HCT116 (cell line): ENCODE data around the gene PCDH9. TPM values are rescaled to one million over a fixed set of nuclear protein-coding genes. Genes with fewer than 3 reads are reported as not detected.

Experiments
- ATAC-seq: fragments of 200-7000 bp; cut with Tn5 transposase; 2 replicates; pipeline ENCODE4 v1.9.1; 2020; ENCODE audit warnings: mild to moderate bottlenecking, moderate library complexity
- BruUV-seq: library from RNA; stranded (reverse); fragments of 400-500 nt; replicated peaks from 2 replicates; lab custom pipeline; 2021; lab: Mats Ljungman, UMichigan
- CTCF ChIA-PET: fragments of 300-600 bp; sonication (Branson Sonifier 250); formaldehyde crosslinking; loops from one replicate; lab custom pipeline; 2021; ENCODE audit warnings: antibody characterized with exemption; lab: Charles Lee
- POLR2A ChIA-PET: fragments of 300-600, 350-600 bp; sonication (Branson Sonifier 250); formaldehyde crosslinking; loops from one replicate; lab custom pipeline; 2021; ENCODE audit warnings: antibody characterized with exemption; lab: Charles Lee
- RAD21 ChIA-PET, 2 experiments: fragments of 300-600 bp; sonication (Branson Sonifier 250); formaldehyde crosslinking; loops; one replicate each; lab custom pipeline; 2023; ENCODE audit warnings: low total read pairs in 2 of 2; ENCODE audit not compliant: uncharacterized antibody in 2 of 2, unreplicated experiment in 2 of 2, low non-redundant PET in 1 of 2; lab: Charles Lee
- DNase-seq: peaks from one replicate; pipeline ENCODE4 v3.0.0-alpha.2; 2010; ENCODE audit warnings: low read depth, low spot score
- H2AFZ ChIP-seq: fragments of 200-600 bp; shearing (Covaris generic), sonication (generic); 2 replicates; pipeline ENCODE4 v1.6.1; 2017; ENCODE audit warnings: low read depth, mixed run types, mixed read lengths, antibody characterized with exemption, low read length; ENCODE audit not compliant: poor library complexity, severe bottlenecking
- H3K27ac ChIP-seq: 2 replicates; pipeline ENCODE4 v1.5.1; 2012; ENCODE audit warnings: low read depth, low read length
- H3K27me3 ChIP-seq: fragments of 200-600 bp; sonication (generic); 2 replicates; pipeline ENCODE4 v1.6.1; 2016; ENCODE audit warnings: mixed run types, low read length, mixed read lengths; ENCODE audit not compliant: insufficient read depth
- H3K36me3 ChIP-seq, 2 experiments: fragments of 200-500 bp in 1 of 2; fragments of 200-600 bp in 1 of 2; sonication (Bioruptor generic) in 1 of 2; sonication (generic) in 1 of 2; 2 replicates each; pipeline versions ENCODE4 v1.5.1 to v1.6.1; 2014 to 2016; ENCODE audit warnings: low read length in 2 of 2, inconsistent platforms in 1 of 2, mixed read lengths in 1 of 2, mixed run types in 1 of 2; ENCODE audit not compliant: insufficient read depth in 2 of 2, control insufficient read depth in 1 of 2
- H3K4me1 ChIP-seq, 2 experiments: fragments of 200-600 bp in 1 of 2; sonication (generic) in 1 of 2; 2 replicates each; pipeline versions ENCODE4 v1.5.1 to v1.6.1; 2012 to 2017; ENCODE audit warnings: low read length in 2 of 2, inconsistent platforms in 1 of 2, mild to moderate bottlenecking in 1 of 2, mixed read lengths in 1 of 2, mixed run types in 1 of 2, moderate library complexity in 1 of 2; ENCODE audit not compliant: insufficient read depth in 2 of 2, control insufficient read depth in 1 of 2
- H3K4me2 ChIP-seq: fragments of 200-600 bp; sonication (generic); 2 replicates; pipeline ENCODE4 v1.6.1; 2017; ENCODE audit warnings: mixed run types, low read length, mixed read lengths
- H3K4me3 ChIP-seq, 2 experiments: fragments of 200-600 bp in 1 of 2; sonication (generic) in 1 of 2; replicated peaks in 1 of 2; 2 replicates each; pipeline ENCODE4 v1.5.1; 2011 to 2016; ENCODE audit warnings: low read length in 2 of 2, control low read depth in 1 of 2, low read depth in 1 of 2, mild to moderate bottlenecking in 1 of 2, mixed read lengths in 1 of 2, mixed run types in 1 of 2
- H3K79me2 ChIP-seq: fragments of 200-600 bp; sonication (generic); 2 replicates; pipeline ENCODE4 v1.6.1; 2017; ENCODE audit warnings: mild to moderate bottlenecking, mixed run types, low read length, moderate library complexity, mixed read lengths; ENCODE audit not compliant: insufficient read depth
- H3K9ac ChIP-seq: fragments of 200-600 bp; sonication (generic); 2 replicates; pipeline ENCODE4 v1.6.1; 2016; ENCODE audit warnings: low read length, mixed read lengths
- H3K9me2 ChIP-seq: fragments of 200-600 bp; sonication (generic), shearing (Covaris generic); 2 replicates; pipeline ENCODE4 v1.6.1; 2017; ENCODE audit warnings: mixed run types, mild to moderate bottlenecking, moderate library complexity; ENCODE audit not compliant: insufficient read depth
- H3K9me3 ChIP-seq, 2 experiments: fragments of 200-500 bp in 1 of 2; fragments of 200-600 bp in 1 of 2; sonication (Bioruptor generic) in 1 of 2; sonication (generic) in 1 of 2; 2 replicates each; pipeline ENCODE4 v1.6.1; 2014 to 2017; ENCODE audit warnings: low read length in 2 of 2, mixed read lengths in 2 of 2, inconsistent platforms in 1 of 2, low read depth in 1 of 2, mild to moderate bottlenecking in 1 of 2, mixed run types in 1 of 2, moderate library complexity in 1 of 2; ENCODE audit not compliant: control insufficient read depth in 1 of 2, insufficient read depth in 1 of 2
- H4K20me1 ChIP-seq: fragments of 200-600 bp; sonication (generic), shearing (Covaris generic); 2 replicates; pipeline ENCODE4 v1.6.1; 2017; ENCODE audit warnings: mixed run types, mild to moderate bottlenecking, moderate library complexity; ENCODE audit not compliant: insufficient read depth
- CBX3 ChIP-seq: IDR thresholded peaks from 2 replicates; pipeline ENCODE4 v1.6.1; 2012; ENCODE audit warnings: low read depth
- CTCF ChIP-seq, 3 experiments: fragments of 200-600 bp in 1 of 3; sonication (generic) in 1 of 3; IDR thresholded peaks in 2 of 3; conservative IDR thresholded peaks in 1 of 3; 2 replicates each; pipeline ENCODE4 v1.5.1; 2012 to 2017; ENCODE audit warnings: low read depth in 2 of 3, low read length in 2 of 3, antibody characterized with exemption in 1 of 3, borderline replicate concordance in 1 of 3, control low read depth in 1 of 3, mild to moderate bottlenecking in 1 of 3, mixed read lengths in 1 of 3, mixed run types in 1 of 3, moderate library complexity in 1 of 3; ENCODE audit not compliant: insufficient read depth in 1 of 3
- EZH2phosphoT487 ChIP-seq: fragments of 200-600 bp; IDR thresholded peaks from 2 replicates; pipeline ENCODE4 v1.6.1; 2018; ENCODE audit warnings: antibody characterized with exemption, borderline replicate concordance
- POLR2AphosphoS5 ChIP-seq: IDR thresholded peaks from 2 replicates; pipeline ENCODE4 v1.6.1; 2011; ENCODE audit warnings: mild to moderate bottlenecking, low read depth, low read length, moderate library complexity
- RAD21 ChIP-seq: IDR thresholded peaks from 2 replicates; pipeline ENCODE4 v1.6.1; 2012; ENCODE audit warnings: low read depth, mild to moderate bottlenecking
- REST ChIP-seq: IDR thresholded peaks from 2 replicates; pipeline ENCODE4 v1.6.1; 2012; ENCODE audit warnings: low read depth
- TCF7L2 ChIP-seq: IDR thresholded peaks from 2 replicates; pipeline ENCODE4 v1.7.0; 2011; ENCODE audit warnings: borderline replicate concordance, inconsistent platforms; ENCODE audit not compliant: insufficient read depth, insufficient read length; ENCODE audit errors: extremely low read depth
- intact Hi-C: fragments of 100-400 bp; cut with micrococcal nuclease; formaldehyde crosslinking; loops from 2 replicates; pipeline ENCODE4 v1.10.0; 2022
- total RNA-seq: library from RNA; stranded (reverse); gene quantifications from one replicate; pipeline ENCODE4 v1.2.1, GENCODE V29; 2021; ENCODE audit not compliant: unreplicated experiment
- TF ChIP-seq, protein P1 (sequence below): IDR thresholded peaks from 2 replicates; pipeline ENCODE4 v1.6.1; 2011; ENCODE audit warnings: mild to moderate bottlenecking, low read length, moderate library complexity; ENCODE audit not compliant: insufficient replicate concordance; ENCODE audit errors: extremely low read depth
- TF ChIP-seq, protein P2 (sequence below): IDR thresholded peaks from 2 replicates; pipeline ENCODE4 v1.6.1; 2012

The PCDH9 gene
- total RNA-seq, 1 experiment from 2014 or later: 0.02 TPM

DNA sequence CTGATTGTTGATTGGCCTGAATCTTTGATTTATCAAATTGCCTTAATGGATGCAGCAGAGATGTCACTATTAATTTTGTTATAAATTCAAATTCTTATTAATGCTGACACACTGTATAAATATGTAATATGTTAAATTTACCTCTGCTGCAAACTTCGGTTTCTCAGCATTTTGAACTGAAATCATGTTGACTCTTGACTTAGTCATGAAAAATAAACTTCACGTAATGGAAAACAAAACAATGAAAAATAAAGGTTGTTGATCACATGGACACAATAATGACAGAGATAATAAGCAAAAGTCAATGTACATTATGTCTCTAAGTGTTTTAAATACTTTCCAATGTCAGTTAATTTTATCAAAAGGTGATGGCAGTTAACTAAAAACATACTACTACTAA, 827.6 kb downstream of the PCDH9 start (continued):
- TF ChIP-seq, protein P1, sequence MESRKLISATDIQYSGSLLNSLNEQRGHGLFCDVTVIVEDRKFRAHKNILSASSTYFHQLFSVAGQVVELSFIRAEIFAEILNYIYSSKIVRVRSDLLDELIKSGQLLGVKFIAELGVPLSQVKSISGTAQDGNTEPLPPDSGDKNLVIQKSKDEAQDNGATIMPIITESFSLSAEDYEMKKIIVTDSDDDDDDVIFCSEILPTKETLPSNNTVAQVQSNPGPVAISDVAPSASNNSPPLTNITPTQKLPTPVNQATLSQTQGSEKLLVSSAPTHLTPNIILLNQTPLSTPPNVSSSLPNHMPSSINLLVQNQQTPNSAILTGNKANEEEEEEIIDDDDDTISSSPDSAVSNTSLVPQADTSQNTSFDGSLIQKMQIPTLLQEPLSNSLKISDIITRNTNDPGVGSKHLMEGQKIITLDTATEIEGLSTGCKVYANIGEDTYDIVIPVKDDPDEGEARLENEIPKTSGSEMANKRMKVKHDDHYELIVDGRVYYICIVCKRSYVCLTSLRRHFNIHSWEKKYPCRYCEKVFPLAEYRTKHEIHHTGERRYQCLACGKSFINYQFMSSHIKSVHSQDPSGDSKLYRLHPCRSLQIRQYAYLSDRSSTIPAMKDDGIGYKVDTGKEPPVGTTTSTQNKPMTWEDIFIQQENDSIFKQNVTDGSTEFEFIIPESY: no peak

DNA sequence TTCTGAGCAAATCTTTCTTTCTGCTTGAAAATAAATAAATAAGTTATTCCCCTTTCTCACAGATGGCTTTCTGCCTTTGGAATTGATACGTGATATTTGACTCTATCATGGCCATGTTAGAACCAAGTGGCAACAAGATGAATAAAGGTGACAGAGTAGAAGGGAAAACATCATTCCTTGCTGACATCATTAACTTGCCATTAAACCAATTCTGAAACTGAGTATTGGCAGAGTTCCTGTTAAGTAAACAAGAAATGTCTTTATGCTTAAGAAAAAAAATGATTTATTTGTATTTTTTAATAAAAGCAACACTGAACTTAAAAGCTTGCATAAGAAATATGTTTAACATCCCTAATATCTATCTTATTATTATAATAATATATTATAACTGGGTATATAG, 828.1 kb downstream of the PCDH9 start:
- no peak for DNase-seq
- ATAC-seq: no peak
- BruUV-seq: no TSS peak
- POLR2A ChIA-PET: no interaction called here
- no peaks in the 10 kb centered on the region for H3K36me3 ChIP-seq
- no peak overlapping the region for H3K9ac ChIP-seq
- H3K4me1 ChIP-seq: no peaks in the 10 kb centered on the region
- H2AFZ ChIP-seq: no peak overlapping the region
- H3K27me3 ChIP-seq: no peaks in the 10 kb centered on the region
- intact Hi-C loops: no loop called here
- no peaks in the 10 kb centered on the region for H3K79me2 ChIP-seq
- no peaks in the 10 kb centered on the region for H4K20me1 ChIP-seq
- H3K4me3 ChIP-seq: no peak overlapping the region
- TF ChIP-seq CTCF (IDR thresholded peaks at IDR 0.05 in 2 of 3, conservative IDR thresholded peaks at IDR 0.05 in 1 of 3; ENCODE audit: borderline replicate concordance in 1 of 3, insufficient read depth in 1 of 3, low read depth in 2 of 3, low read length in 2 of 3) (no peak), CBX3 (no peak), EZH2phosphoT487 (no peak), REST (no peak), RAD21 (no peak), TCF7L2 (no peak), POLR2AphosphoS5 (no peak)
- TF ChIP-seq, protein P2, sequence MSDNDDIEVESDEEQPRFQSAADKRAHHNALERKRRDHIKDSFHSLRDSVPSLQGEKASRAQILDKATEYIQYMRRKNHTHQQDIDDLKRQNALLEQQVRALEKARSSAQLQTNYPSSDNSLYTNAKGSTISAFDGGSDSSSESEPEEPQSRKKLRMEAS: no peak
- TF ChIP-seq, protein P1: no peak
- no peak overlapping the region for H3K4me2 ChIP-seq
- H3K9me2 ChIP-seq: no peaks in the 10 kb centered on the region
- no peaks in the 10 kb centered on the region for H3K9me3 ChIP-seq
- no peak overlapping the region for H3K27ac ChIP-seq
- RAD21 ChIA-PET: no interaction called here
- CTCF ChIA-PET: no interaction called here
